Measurements from ENCODE around the gene DUSP7. TPM values are rescaled to one million over a fixed set of nuclear protein-coding genes. Genes with fewer than 3 reads are reported as not detected.

Gene DUSP7
- total RNA-seq, 1 experiment from 2014 or later = 16.6 TPM

GRCh38 chr3:52004163-52004787, 52.1 kb downstream of the DUSP7 start:
- H2AFZ ChIP-seq (ENCODE audit: low read depth, low read length, poor library complexity, severe bottlenecking) = no peak overlapping the region
- TF ChIP-seq EGR1 (IDR thresholded peaks at IDR 0.05; ENCODE audit: low read depth) = no peak
- no peak for TF ChIP-seq YY1 (IDR thresholded peaks at IDR 0.05; ENCODE audit: extremely low read depth, insufficient replicate concordance, low read depth, low read length)
- 0 out of 6 replicates have a peak, but pooled peaks of 1 of the 3 experiments have one; percentile 5 for TF ChIP-seq CTCF (IDR thresholded peaks at IDR 0.05 in 2 of 3, conservative IDR thresholded peaks at IDR 0.05 in 1 of 3; ENCODE audit: borderline replicate concordance in 1 of 3, insufficient read depth in 1 of 3, low read depth in 2 of 3, low read length in 2 of 3)
- no peak for TF ChIP-seq RAD21 (IDR thresholded peaks at IDR 0.05; ENCODE audit: low read depth)
- no peak overlapping the region for H3K4me2 ChIP-seq (ENCODE audit: low read length)
- H3K27me3 ChIP-seq (ENCODE audit: insufficient read depth, low read length) = no peaks in the 10 kb centered on the region
- no peak overlapping the region for H3K4me3 ChIP-seq (replicated peaks in 1 of 2; ENCODE audit: low read depth in 1 of 2, low read length in 2 of 2)
- no peaks in the 10 kb centered on the region for H3K36me3 ChIP-seq (ENCODE audit: control insufficient read depth in 1 of 2, insufficient read depth in 2 of 2, low read length in 2 of 2)
- no peak overlapping the region for H3K9ac ChIP-seq (ENCODE audit: low read length)
- ChIA-PET POLR2A (no interaction called here), CTCF (interaction anchor here (0.7 to 2.3 kb wide), 7 partner anchors 9 to 335 kb away, joined by 3 to 7 read pairs (median 5); no protein-coding TSS in a partner anchor), RAD21 (ENCODE audit: low non-redundant PET in 1 of 2, low total read pairs in 2 of 2, uncharacterized antibody in 2 of 2, unreplicated experiment in 2 of 2) (interaction anchor here (0.6 to 0.8 kb wide), 2 partner anchors 61 to 333 kb away, joined by 3 to 4 read pairs; no protein-coding TSS in a partner anchor)
- ATAC-seq (no peak), DNase-seq (ENCODE audit: low read depth, low spot score) (no peak)
- no peaks in the 10 kb centered on the region for H3K9me2 ChIP-seq (ENCODE audit: insufficient read depth)
- H3K79me2 ChIP-seq (ENCODE audit: insufficient read depth, low read length) = no peaks in the 10 kb centered on the region
- H3K9me3 ChIP-seq (ENCODE audit: control insufficient read depth in 1 of 2, insufficient read depth in 1 of 2, low read depth in 1 of 2, low read length in 2 of 2) = no peaks in the 10 kb centered on the region
- peaks cover 4 to 23% of the 10 kb centered on the region in 2 experiments for H3K4me1 ChIP-seq (ENCODE audit: control insufficient read depth in 1 of 2, insufficient read depth in 2 of 2, low read length in 2 of 2)
- no peak overlapping the region for H3K27ac ChIP-seq (ENCODE audit: low read depth, low read length)
- BruUV-seq (replicated peaks) = no TSS peak
- intact Hi-C loops (cut with micrococcal nuclease) = loop anchor here (5.0 kb wide), 1 partner anchor 333 kb away; no protein-coding TSS in a partner anchor
- H4K20me1 ChIP-seq (ENCODE audit: insufficient read depth) = no peaks in the 10 kb centered on the region

- Histone ChIP-seq H3K36me3 (ENCODE audit: control insufficient read depth in 1 of 2, insufficient read depth in 2 of 2, low read length in 2 of 2) (no peaks in the 10 kb centered on the region), H3K9ac (ENCODE audit: low read length) (no peak overlapping the region), H3K79me2 (ENCODE audit: insufficient read depth, low read length) (no peaks in the 10 kb centered on the region), H3K9me3 (ENCODE audit: control insufficient read depth in 1 of 2, insufficient read depth in 1 of 2, low read depth in 1 of 2, low read length in 2 of 2) (no peaks in the 10 kb centered on the region), H3K4me1 (ENCODE audit: control insufficient read depth in 1 of 2, insufficient read depth in 2 of 2, low read length in 2 of 2) (peaks cover 10 to 32% of the 10 kb centered on the region in 2 experiments), H3K4me3 (replicated peaks in 1 of 2; ENCODE audit: low read depth in 1 of 2, low read length in 2 of 2) (no peak overlapping the region), H3K4me2 (ENCODE audit: low read length) (no peak overlapping the region), H3K27me3 (ENCODE audit: insufficient read depth, low read length) (no peaks in the 10 kb centered on the region), H2AFZ (ENCODE audit: low read depth, low read length, poor library complexity, severe bottlenecking) (no peak overlapping the region), H3K9me2 (ENCODE audit: insufficient read depth) (no peaks in the 10 kb centered on the region), H3K27ac (ENCODE audit: low read depth, low read length) (no peak overlapping the region), H4K20me1 (ENCODE audit: insufficient read depth) (no peaks in the 10 kb centered on the region)
- no peak for TF ChIP-seq SP1 (IDR thresholded peaks at IDR 0.05; ENCODE audit: low read depth)
- POLR2A ChIA-PET = no interaction called here
- CTCF ChIA-PET = interaction anchor here (1.4 to 2.6 kb wide), 3 partner anchors 50 to 142 kb away, joined by 3 to 13 read pairs (median 6); no protein-coding TSS in a partner anchor
- intact Hi-C loops (cut with micrococcal nuclease) = loop anchor here (5.0 kb wide), 1 partner anchor 335 kb away; no protein-coding TSS in a partner anchor
- DNase-seq (ENCODE audit: low read depth, low spot score) (no peak), ATAC-seq (no peak)
- RAD21 ChIA-PET (ENCODE audit: low non-redundant PET in 1 of 2, low total read pairs in 2 of 2, uncharacterized antibody in 2 of 2, unreplicated experiment in 2 of 2) = no interaction called here
- no TSS peak for BruUV-seq (replicated peaks)
These were observed 53.6 kb downstream of the DUSP7 start for GRCh38 chr3:52002748-52003147.

All from HCT116 (cell line).